Ectodermal cell (in vitro differentiated cells): ENCODE measurements around the gene WBP1.

Source experiments
- H3K27ac ChIP-seq: 2 replicates; pipeline ENCODE4 v1.7.0; 2013; ENCODE audit warnings: mild to moderate bottlenecking, low read depth, low read length; ENCODE audit not compliant: insufficient read depth, poor library complexity, severe bottlenecking
- H3K27me3 ChIP-seq: 2 replicates; pipeline ENCODE4 v1.7.0; 2013; ENCODE audit warnings: mild to moderate bottlenecking, low read length; ENCODE audit not compliant: insufficient read depth, control insufficient read depth, poor library complexity, severe bottlenecking
- H3K36me3 ChIP-seq: one replicate; pipeline ENCODE4 v1.7.0; 2013; ENCODE audit warnings: low read length; ENCODE audit not compliant: control insufficient read depth, insufficient read depth
- H3K4me1 ChIP-seq: one replicate; pipeline ENCODE4 v1.7.0; 2013; ENCODE audit warnings: low read length; ENCODE audit not compliant: control insufficient read depth, insufficient read depth
- H3K4me3 ChIP-seq: 2 replicates; pipeline ENCODE4 v1.7.0; 2013; ENCODE audit warnings: low read depth, low read length, control low read depth; ENCODE audit not compliant: insufficient read depth
- H3K9me3 ChIP-seq: 2 replicates; pipeline ENCODE4 v1.7.0; 2013; ENCODE audit warnings: mild to moderate bottlenecking, low read length, moderate library complexity; ENCODE audit not compliant: control insufficient read depth
- WGBS, 2 experiments: methylation state at CpG; one replicate each; pipeline ENCODE4 v1.1.7; 2013; ENCODE audit warnings: missing lambda C conversion rate in 2 of 2; 5-methylcytosine and 5-hydroxymethylcytosine counted together

The WBP1 gene

GRCh38 chr2:74427551-74427950, 30.7 kb upstream of the WBP1 start:
- no peaks in the 10 kb centered on the region for H3K27me3 ChIP-seq
- peaks cover 28% of the 10 kb centered on the region for H3K36me3 ChIP-seq
- 90 to 95% methylated on average over 3 of the region's 3 CpGs for WGBS, 2 experiments
- no peaks in the 10 kb centered on the region for H3K9me3 ChIP-seq
- peaks cover 3% of the 10 kb centered on the region for H3K4me1 ChIP-seq
- H3K27ac ChIP-seq: no peak overlapping the region
- no peak overlapping the region for H3K4me3 ChIP-seq

- WGBS, 2 experiments: 93 to 96% methylated on average over 5 of the region's 5 CpGs
- H3K36me3 ChIP-seq: peaks cover 31% of the 10 kb centered on the region
Observed at GRCh38 chr2:74428675-74429074, 29.6 kb upstream of the WBP1 start.

GRCh38 chr2:74429487-74430451, 28.5 kb upstream of the WBP1 start:
- H3K36me3 ChIP-seq: peaks cover 31% of the 10 kb centered on the region
- H3K4me1 ChIP-seq: no peaks in the 10 kb centered on the region
- 93 to 95% methylated on average over 18 of the region's 18 CpGs for WGBS, 2 experiments
- H3K4me3 ChIP-seq: no peak overlapping the region
- H3K27me3 ChIP-seq: no peaks in the 10 kb centered on the region
- H3K27ac ChIP-seq: no peak overlapping the region
- no peaks in the 10 kb centered on the region for H3K9me3 ChIP-seq

More at GRCh38 chr2:74428675-74429074, 29.6 kb upstream of the WBP1 start:
- Histone ChIP-seq H3K9me3 (no peaks in the 10 kb centered on the region), H3K27ac (no peak overlapping the region), H3K4me1 (no peaks in the 10 kb centered on the region), H3K27me3 (no peaks in the 10 kb centered on the region), H3K4me3 (no peak overlapping the region)

- Histone ChIP-seq H3K4me1 (no peaks in the 10 kb centered on the region), H3K27ac (no peak overlapping the region), H3K9me3 (no peaks in the 10 kb centered on the region), H3K4me3 (no peak overlapping the region), H3K36me3 (peaks cover 25% of the 10 kb centered on the region), H3K27me3 (no peaks in the 10 kb centered on the region)
- 94 to 95% methylated on average over 11 of the region's 11 CpGs for WGBS, 2 experiments
Observed at GRCh38 chr2:74430502-74430901, 27.7 kb upstream of the WBP1 start.

- Histone ChIP-seq H3K9me3 (no peaks in the 10 kb centered on the region), H3K36me3 (peaks cover 7% of the 10 kb centered on the region), H3K4me1 (peaks cover 17% of the 10 kb centered on the region), H3K27me3 (peaks cover 5% of the 10 kb centered on the region), H3K27ac (no peak overlapping the region), H3K4me3 (no peak overlapping the region)
- WGBS, 2 experiments: 95% methylated on average over 43 of the region's 43 CpGs
Observed at GRCh38 chr2:74436111-74436805, 22.0 kb upstream of the WBP1 start.

GRCh38 chr2:74436848-74437695, 21.2 kb upstream of the WBP1 start:
- Histone ChIP-seq H3K36me3 (peaks cover 7% of the 10 kb centered on the region), H3K9me3 (no peaks in the 10 kb centered on the region), H3K4me3 (no peak overlapping the region), H3K27ac (no peak overlapping the region), H3K27me3 (peaks cover 13% of the 10 kb centered on the region), H3K4me1 (peaks cover 22% of the 10 kb centered on the region)
- WGBS, 2 experiments: 76 to 80% methylated on average over 5 to 6 of the region's 6 CpGs

GRCh38 chr2:74438248-74438647, 20.0 kb upstream of the WBP1 start:
- H3K4me3 ChIP-seq: no peak overlapping the region
- no peaks in the 10 kb centered on the region for H3K9me3 ChIP-seq
- H3K27me3 ChIP-seq: peaks cover 23% of the 10 kb centered on the region
- peaks cover 27% of the 10 kb centered on the region for H3K4me1 ChIP-seq
- no peaks in the 10 kb centered on the region for H3K36me3 ChIP-seq
- H3K27ac ChIP-seq: no peak overlapping the region
- 90 to 91% methylated on average over 1 of the region's 1 CpG for WGBS, 2 experiments

GRCh38 chr2:74439373-74439772, 18.9 kb upstream of the WBP1 start:
- Histone ChIP-seq H3K27me3 (peaks cover 27% of the 10 kb centered on the region), H3K4me3 (peak overlapping the region; percentile 64), H3K27ac (peak overlapping the region; percentile 97), H3K9me3 (no peaks in the 10 kb centered on the region), H3K4me1 (peaks cover 27% of the 10 kb centered on the region), H3K36me3 (no peaks in the 10 kb centered on the region)
- WGBS, 2 experiments: 64 to 67% methylated on average over 3 of the region's 3 CpGs

- 15 to 20% methylated on average over 14 of the region's 14 CpGs for WGBS, 2 experiments
- H3K4me1 ChIP-seq: peaks cover 27% of the 10 kb centered on the region
- peak overlapping the region; percentile 97 for H3K27ac ChIP-seq
- H3K27me3 ChIP-seq: peaks cover 32% of the 10 kb centered on the region
- H3K9me3 ChIP-seq: no peaks in the 10 kb centered on the region
- no peaks in the 10 kb centered on the region for H3K36me3 ChIP-seq
- H3K4me3 ChIP-seq: peak overlapping the region; percentile 64
Observed at GRCh38 chr2:74439803-74440377, 18.3 kb upstream of the WBP1 start.
